Measurements from ENCODE around the gene SYNGAP1.
"Not testable (repeated sequence)": the region's sequence is repeated elsewhere in the genome, so short reads cannot be mapped to it uniquely, and the experiment has no call there.

SYNGAP1 gene

DNA sequence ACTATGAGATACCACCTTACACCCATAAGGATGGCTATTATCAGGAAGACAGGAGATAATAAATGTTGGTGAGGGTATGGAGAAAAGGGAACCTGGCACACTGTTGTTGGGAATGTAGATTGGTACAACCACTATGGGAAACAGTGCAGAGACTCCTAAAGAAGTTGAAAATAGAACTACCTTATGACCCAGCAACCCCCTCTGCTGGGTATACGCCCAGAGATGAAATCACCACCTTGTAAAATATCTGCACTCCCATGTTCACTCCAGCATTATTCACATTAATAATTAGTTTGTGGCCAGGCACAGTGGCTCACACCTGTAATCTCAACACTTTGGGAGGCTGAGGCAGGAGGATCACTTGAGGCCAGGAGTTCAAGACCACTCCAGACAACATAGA lies 61.3 kb downstream of the SYNGAP1 start:
- DNase-seq (ENCODE audit: low read depth): no peak
- no peak overlapping the region for H3K4me3 ChIP-seq (ENCODE audit: low read depth, low read length)
- TF ChIP-seq, protein P1, sequence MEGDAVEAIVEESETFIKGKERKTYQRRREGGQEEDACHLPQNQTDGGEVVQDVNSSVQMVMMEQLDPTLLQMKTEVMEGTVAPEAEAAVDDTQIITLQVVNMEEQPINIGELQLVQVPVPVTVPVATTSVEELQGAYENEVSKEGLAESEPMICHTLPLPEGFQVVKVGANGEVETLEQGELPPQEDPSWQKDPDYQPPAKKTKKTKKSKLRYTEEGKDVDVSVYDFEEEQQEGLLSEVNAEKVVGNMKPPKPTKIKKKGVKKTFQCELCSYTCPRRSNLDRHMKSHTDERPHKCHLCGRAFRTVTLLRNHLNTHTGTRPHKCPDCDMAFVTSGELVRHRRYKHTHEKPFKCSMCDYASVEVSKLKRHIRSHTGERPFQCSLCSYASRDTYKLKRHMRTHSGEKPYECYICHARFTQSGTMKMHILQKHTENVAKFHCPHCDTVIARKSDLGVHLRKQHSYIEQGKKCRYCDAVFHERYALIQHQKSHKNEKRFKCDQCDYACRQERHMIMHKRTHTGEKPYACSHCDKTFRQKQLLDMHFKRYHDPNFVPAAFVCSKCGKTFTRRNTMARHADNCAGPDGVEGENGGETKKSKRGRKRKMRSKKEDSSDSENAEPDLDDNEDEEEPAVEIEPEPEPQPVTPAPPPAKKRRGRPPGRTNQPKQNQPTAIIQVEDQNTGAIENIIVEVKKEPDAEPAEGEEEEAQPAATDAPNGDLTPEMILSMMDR (IDR thresholded peaks at IDR 0.05; ENCODE audit: insufficient read depth, low read depth, low read length, missing control alignments): no peak

DNA sequence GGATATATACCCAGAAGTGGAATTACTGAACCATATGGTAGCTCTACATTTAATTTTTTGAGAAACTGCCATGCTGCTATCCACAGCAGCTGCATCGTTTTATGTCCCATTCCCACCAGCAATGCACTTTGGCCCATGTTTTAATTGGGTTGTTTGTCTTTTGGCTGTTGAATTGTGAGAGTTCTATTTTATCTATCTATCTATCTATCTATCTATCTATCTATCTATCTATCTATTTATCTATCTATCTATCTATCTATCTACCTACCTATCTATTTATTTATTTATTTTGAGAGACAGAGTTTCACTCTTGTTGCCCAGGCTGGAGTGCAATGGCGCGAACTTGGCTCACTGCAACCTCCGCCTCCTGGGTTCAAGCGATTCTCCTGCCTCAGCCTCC lies 62.8 kb downstream of the SYNGAP1 start:
- not testable (repeated sequence) for DNase-seq (ENCODE audit: low read depth); H3K4me3 ChIP-seq (ENCODE audit: low read depth, low read length)

DNA sequence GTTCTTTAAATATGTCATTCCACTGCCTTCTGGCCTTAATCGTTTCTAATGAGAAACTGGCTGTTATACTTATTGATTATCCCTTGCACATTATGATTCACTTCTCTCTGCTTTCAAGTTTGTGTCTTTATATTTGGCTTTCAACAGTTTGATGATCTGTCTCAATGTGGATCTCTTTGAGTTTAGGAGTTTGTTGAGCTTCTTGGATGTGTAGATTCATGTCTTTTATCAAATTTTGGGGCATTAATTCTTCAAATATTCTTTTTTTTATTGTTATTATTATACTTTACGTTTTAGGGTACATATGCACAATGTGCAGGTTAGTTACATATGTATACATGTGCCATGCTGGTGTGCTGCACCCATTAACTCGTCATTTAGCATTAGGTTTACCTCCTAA lies 63.8 kb downstream of the SYNGAP1 start:
- H3K4me3 ChIP-seq (ENCODE audit: low read depth, low read length): no peak overlapping the region
- DNase-seq (ENCODE audit: low read depth): no peak
- TF ChIP-seq, protein P1 (IDR thresholded peaks at IDR 0.05; ENCODE audit: insufficient read depth, low read depth, low read length, missing control alignments): no peak

DNA sequence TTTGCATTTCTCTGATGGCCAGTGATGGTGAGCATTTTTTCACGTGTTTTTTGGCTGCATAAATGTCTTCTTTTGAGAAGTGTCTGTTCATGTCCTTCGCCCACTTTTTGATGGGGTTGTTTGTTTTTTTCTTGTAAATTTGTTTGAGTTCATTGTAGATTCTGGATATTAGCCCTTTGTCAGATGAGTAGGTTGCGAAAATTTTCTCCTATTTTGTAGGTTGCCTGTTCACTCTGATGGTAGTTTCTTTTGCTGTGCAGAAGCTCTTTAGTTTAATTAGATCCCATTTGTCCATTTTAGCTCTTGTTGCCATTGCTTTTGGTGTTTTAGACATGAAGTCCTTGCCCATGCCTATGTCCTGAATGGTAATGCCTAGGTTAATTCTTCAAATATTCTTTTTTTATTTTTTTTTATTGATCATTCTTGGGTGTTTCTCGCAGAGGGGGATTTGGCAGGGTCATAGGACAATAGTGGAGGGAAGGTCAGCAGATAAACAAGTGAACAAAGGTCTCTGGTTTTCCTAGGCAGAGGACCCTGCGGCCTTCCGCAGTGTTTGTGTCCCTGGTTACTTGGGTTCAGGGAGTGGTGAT lies 64.9 kb downstream of the SYNGAP1 start:
- not testable (repeated sequence) for H3K4me3 ChIP-seq (ENCODE audit: low read depth, low read length); DNase-seq (ENCODE audit: low read depth)

DNA sequence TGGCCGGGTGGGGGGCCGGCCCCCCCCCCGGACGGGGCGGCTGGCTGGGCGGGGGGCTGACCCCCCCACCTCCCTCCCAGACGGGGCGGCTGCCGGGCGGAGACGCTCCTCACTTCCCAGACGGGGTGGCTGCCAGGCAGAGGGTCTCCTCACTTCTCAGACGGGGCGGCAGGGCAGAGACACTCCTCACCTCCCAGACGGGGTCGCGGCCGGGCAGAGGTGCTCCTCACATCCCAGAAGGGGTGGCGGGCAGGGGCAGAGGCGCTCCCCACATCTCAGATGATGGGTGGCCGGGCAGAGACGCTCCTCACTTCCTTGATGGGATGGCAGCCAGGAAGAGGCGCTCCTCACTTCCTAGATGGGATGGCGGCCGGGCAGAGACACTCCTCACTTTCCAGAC lies 65.8 kb downstream of the SYNGAP1 start:
- not testable (repeated sequence) for H3K4me3 ChIP-seq (ENCODE audit: low read depth, low read length); DNase-seq (ENCODE audit: low read depth)

DNA sequence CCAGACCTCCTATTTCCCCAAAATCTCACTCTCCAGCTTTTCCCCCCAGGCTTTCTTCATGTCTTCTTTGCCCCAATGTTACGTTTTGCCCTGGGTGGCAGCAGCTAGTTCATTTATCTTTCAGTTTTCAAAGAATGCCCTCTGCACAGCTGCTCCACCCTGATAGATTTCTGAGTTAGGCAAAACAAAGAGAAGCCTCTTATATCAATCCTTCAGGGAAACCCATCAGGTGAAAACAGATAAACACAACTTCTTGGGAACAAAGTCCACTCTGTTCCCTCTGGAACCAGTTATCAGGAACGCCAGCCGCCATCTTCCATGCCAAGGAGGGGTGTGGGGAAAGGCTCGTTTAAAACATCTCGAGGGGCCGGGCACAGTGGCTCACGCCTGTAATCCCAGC lies 68.5 kb downstream of the SYNGAP1 start:
- DNase-seq (ENCODE audit: low read depth): no peak
- no peak overlapping the region for H3K4me3 ChIP-seq (ENCODE audit: low read depth, low read length)
- TF ChIP-seq, protein P1 (IDR thresholded peaks at IDR 0.05; ENCODE audit: insufficient read depth, low read depth, low read length, missing control alignments): no peak

DNA sequence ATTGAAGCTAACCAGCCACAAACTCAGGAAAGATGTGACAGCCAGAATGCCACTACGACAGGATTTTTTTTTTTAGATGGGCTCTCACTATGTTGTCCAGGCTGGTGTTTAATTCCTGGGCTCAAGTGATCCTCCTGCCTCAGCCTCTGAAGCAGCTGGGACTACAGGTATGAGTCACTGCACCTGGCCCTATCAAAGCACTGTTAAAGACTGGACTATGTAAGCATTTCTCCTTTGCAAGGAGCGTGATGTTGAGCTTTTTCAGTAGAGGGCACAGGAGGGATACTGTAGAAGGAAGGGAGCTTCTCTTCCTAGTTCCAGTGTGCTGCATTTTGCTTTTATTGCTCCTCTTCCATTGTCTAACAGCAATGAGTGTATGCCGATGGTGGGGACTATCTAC lies 70.3 kb downstream of the SYNGAP1 start:
- TF ChIP-seq, protein P1 (IDR thresholded peaks at IDR 0.05; ENCODE audit: insufficient read depth, low read depth, low read length, missing control alignments): no peak
- DNase-seq (ENCODE audit: low read depth): peak; percentile 29

DNA sequence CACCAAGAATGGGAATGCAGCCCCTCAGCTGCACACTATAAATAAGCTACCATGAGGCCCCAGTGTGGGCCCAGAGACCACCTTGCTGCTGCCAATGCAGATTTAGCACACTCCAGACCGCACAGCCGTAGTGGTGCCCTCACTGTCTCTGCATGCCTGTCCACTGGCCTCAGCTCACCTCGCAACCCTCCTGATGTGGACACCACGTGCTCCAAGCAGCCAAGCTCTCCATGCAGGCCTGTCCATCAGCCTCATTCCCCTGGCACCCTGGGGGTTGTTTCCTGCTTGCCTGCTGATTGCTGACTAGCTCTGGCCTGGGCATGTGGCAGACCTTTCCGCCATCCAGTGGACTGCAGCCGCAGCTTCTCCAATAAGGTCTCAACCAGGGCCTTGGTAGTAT lies 70.8 kb downstream of the SYNGAP1 start:
- DNase-seq (ENCODE audit: low read depth): no peak
- TF ChIP-seq, protein P1 (IDR thresholded peaks at IDR 0.05; ENCODE audit: insufficient read depth, low read depth, low read length, missing control alignments): no peak
- H3K4me3 ChIP-seq (ENCODE audit: low read depth, low read length): no peak overlapping the region

More for the DNA sequence above, 70.3 kb downstream of the SYNGAP1 start:
- H3K4me3 ChIP-seq (ENCODE audit: low read depth, low read length): no peak overlapping the region

DNA sequence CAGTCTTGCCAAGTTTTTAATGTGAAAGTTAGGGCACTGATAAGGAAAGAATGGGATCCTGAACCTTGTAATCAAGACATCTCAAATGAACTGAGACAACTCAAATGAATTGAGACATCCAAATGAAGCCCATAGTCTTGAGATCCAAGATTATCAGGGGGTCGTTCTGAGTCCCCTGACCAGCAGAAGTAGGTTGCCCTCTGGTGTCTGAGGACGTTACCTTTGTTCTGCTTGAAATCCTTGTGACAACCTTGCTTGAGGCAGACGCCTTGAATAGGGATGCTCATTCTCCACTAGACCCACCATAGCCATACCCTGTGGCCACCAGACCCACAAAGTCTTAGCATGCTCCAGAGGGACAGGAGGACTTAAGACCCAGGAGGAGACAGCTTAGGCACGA lies 72.2 kb downstream of the SYNGAP1 start:
- TF ChIP-seq, protein P1 (IDR thresholded peaks at IDR 0.05; ENCODE audit: insufficient read depth, low read depth, low read length, missing control alignments): peak; percentile 3
- DNase-seq (ENCODE audit: low read depth): peak; percentile 21
- H3K4me3 ChIP-seq (ENCODE audit: low read depth, low read length): no peak overlapping the region
